Measurements from ENCODE around the gene PTCD2.

GRCh38 chr5:72293495-72294055 lies 26.6 kb upstream of the PTCD2 start:
- no peak for TF ChIP-seq POLR2A (IDR thresholded peaks at IDR 0.05; ENCODE audit: low read depth, low read length)
- TF ChIP-seq POLR2AphosphoS5 (IDR thresholded peaks at IDR 0.05; ENCODE audit: low read depth, low read length), result no peak
- no peak for TF ChIP-seq TAF1 (IDR thresholded peaks at IDR 0.05; ENCODE audit: low read depth, low read length)
- TF ChIP-seq SPI1 (IDR thresholded peaks at IDR 0.05; ENCODE audit: low read depth, low read length), result no peak

Data from GM12891 (cell line).